Superior temporal gyrus (tissue), 1 donor: Measurements from ENCODE around the gene LYRM9.
"Not testable (repeated sequence)": the region's sequence is repeated elsewhere in the genome, so short reads cannot be mapped to it uniquely, and the experiment has no call there.

Experiments
- DNase-seq: peaks from one replicate; pipeline ENCODE4 v3.0.0-alpha.2; 2016; ENCODE audit errors: extremely low spot score

Gene LYRM9

GRCh38 chr17:27873746-27874145 is 19.4 kb downstream of the LYRM9 start:
- no peak for DNase-seq

GRCh38 chr17:27873211-27873610 is 20.0 kb downstream of the LYRM9 start:
- DNase-seq: no peak

- no peak for DNase-seq
Measured at GRCh38 chr17:27872776-27873175, 20.4 kb downstream of the LYRM9 start.

GRCh38 chr17:27871407-27871806 is 21.8 kb downstream of the LYRM9 start:
- DNase-seq: no peak

GRCh38 chr17:27870345-27870744 is 22.8 kb downstream of the LYRM9 start:
- no peak for DNase-seq

GRCh38 chr17:27868565-27868964 is 24.6 kb downstream of the LYRM9 start:
- no peak for DNase-seq

GRCh38 chr17:27862840-27863239 is 30.3 kb downstream of the LYRM9 start:
- no peak for DNase-seq

- DNase-seq: no peak
Measured at GRCh38 chr17:27862004-27862403, 31.2 kb downstream of the LYRM9 start.

GRCh38 chr17:27860971-27861664 is 32.0 kb downstream of the LYRM9 start:
- no peak for DNase-seq

GRCh38 chr17:27858621-27859305 is 34.4 kb downstream of the LYRM9 start:
- DNase-seq: no peak

- DNase-seq: no peak
Measured at GRCh38 chr17:27856676-27857432, 36.3 kb downstream of the LYRM9 start.

GRCh38 chr17:27855454-27855853 is 37.7 kb downstream of the LYRM9 start:
- DNase-seq: no peak

- DNase-seq: no peak
Measured at GRCh38 chr17:27854163-27854562, 39.0 kb downstream of the LYRM9 start.

- DNase-seq: no peak
Measured at GRCh38 chr17:27853091-27853490, 40.1 kb downstream of the LYRM9 start.

- no peak for DNase-seq
Measured at GRCh38 chr17:27849474-27850185, 43.5 kb downstream of the LYRM9 start.

- no peak for DNase-seq
Measured at GRCh38 chr17:27848931-27849330, 44.2 kb downstream of the LYRM9 start.

GRCh38 chr17:27846808-27847307 is 46.3 kb downstream of the LYRM9 start:
- DNase-seq: not testable (repeated sequence)

- no peak for DNase-seq
Measured at GRCh38 chr17:27846042-27846655, 47.0 kb downstream of the LYRM9 start.

- DNase-seq: no peak
Measured at GRCh38 chr17:27845264-27846041, 47.7 kb downstream of the LYRM9 start.

GRCh38 chr17:27840688-27841087 is 52.5 kb downstream of the LYRM9 start:
- no peak for DNase-seq

GRCh38 chr17:27840406-27840678 is 52.8 kb downstream of the LYRM9 start:
- not testable (repeated sequence) for DNase-seq
